GM23248 (cell line): ENCODE data around the gene EXOC3L1. TPM values are rescaled to one million over a fixed set of nuclear protein-coding genes. Genes with fewer than 3 reads are reported as not detected.
A peak's percentile ranks its signal among the peaks of the same experiment; 100 is the strongest.

Experiments used
- DNase-seq: peaks from one replicate; pipeline ENCODE4 v3.0.0-alpha.2; 2015
- H2AFZ ChIP-seq: fragments of 200-600 bp; sonication (generic); 2 replicates; pipeline ENCODE4 v1.6.1; 2016; ENCODE audit warnings: antibody characterized with exemption
- H3F3A ChIP-seq: fragments of 200-600 bp; sonication (generic); 2 replicates; pipeline ENCODE4 v1.6.1; 2016; ENCODE audit warnings: mild to moderate bottlenecking, antibody characterized with exemption, mixed run types; ENCODE audit not compliant: insufficient read depth
- H3K27ac ChIP-seq: fragments of 200-600 bp; sonication (generic); 2 replicates; pipeline ENCODE4 v1.5.1; 2016; ENCODE audit warnings: mild to moderate bottlenecking
- H3K27me3 ChIP-seq: fragments of 200-600 bp; sonication (generic); replicated peaks from 2 replicates; pipeline ENCODE4 v1.6.1; 2016; ENCODE audit warnings: mild to moderate bottlenecking; ENCODE audit not compliant: insufficient read depth
- H3K36me3 ChIP-seq: fragments of 200-600 bp; sonication (generic); 2 replicates; pipeline ENCODE4 v1.6.1; 2016; ENCODE audit warnings: low read depth, mild to moderate bottlenecking
- H3K4me1 ChIP-seq: fragments of 200-600 bp; sonication (generic); 2 replicates; pipeline ENCODE4 v1.6.1; 2016; ENCODE audit warnings: mild to moderate bottlenecking; ENCODE audit not compliant: insufficient read depth
- H3K4me2 ChIP-seq: fragments of 200-600 bp; sonication (generic); one replicate; pipeline ENCODE4 v1.6.1; 2016; ENCODE audit warnings: mild to moderate bottlenecking; ENCODE audit not compliant: unreplicated experiment
- H3K4me3 ChIP-seq: fragments of 200-600 bp; sonication (generic); 2 replicates; pipeline ENCODE4 v1.5.1; 2016; ENCODE audit warnings: mild to moderate bottlenecking
- H3K79me2 ChIP-seq: fragments of 200-600 bp; sonication (generic); 2 replicates; pipeline ENCODE4 v1.6.1; 2016; ENCODE audit warnings: mild to moderate bottlenecking; ENCODE audit not compliant: insufficient read depth
- H3K9ac ChIP-seq: fragments of 200-600 bp; sonication (generic); 2 replicates; pipeline ENCODE4 v1.6.1; 2016; ENCODE audit warnings: mild to moderate bottlenecking
- H3K9me2 ChIP-seq: fragments of 200-600 bp; sonication (generic); 2 replicates; pipeline ENCODE4 v1.6.1; 2016; ENCODE audit warnings: mixed run types, mild to moderate bottlenecking, moderate library complexity; ENCODE audit not compliant: insufficient read depth
- H3K9me3 ChIP-seq: fragments of 200-600 bp; sonication (generic); one replicate; pipeline ENCODE4 v1.6.1; 2017; ENCODE audit warnings: low read depth
- H4K20me1 ChIP-seq: fragments of 200-600 bp; sonication (generic); 2 replicates; pipeline ENCODE4 v1.6.0; 2016; ENCODE audit not compliant: insufficient read depth
- EZH2 ChIP-seq: fragments of 200-600 bp; sonication (generic); IDR thresholded peaks from 2 replicates; pipeline ENCODE4 v1.6.1; 2018; ENCODE audit warnings: antibody characterized with exemption, mild to moderate bottlenecking; ENCODE audit not compliant: insufficient read depth, poor library complexity, severe bottlenecking
- EZH2phosphoT487 ChIP-seq: fragments of 200-600 bp; sonication (generic); IDR thresholded peaks from 2 replicates; pipeline ENCODE4 v1.6.1; 2018; ENCODE audit warnings: antibody characterized with exemption, moderate library complexity, mild to moderate bottlenecking, low read depth; ENCODE audit not compliant: insufficient read depth
- WGBS, 2 experiments: methylation state at CpG; one replicate each; pipeline ENCODE4 v1.1.6; 2015 to 2017; ENCODE audit warnings: low lambda C conversion rate in 2 of 2, low coverage in 1 of 2; ENCODE audit errors: missing lambda C conversion rate in 2 of 2; 5-methylcytosine and 5-hydroxymethylcytosine counted together
- in situ Hi-C: fragments of 300-500 bp; cut with MboI; formaldehyde crosslinking; loops from 2 replicates; pipeline ENCODE4 v1.15.0; 2020
- polyA plus RNA-seq: library from polyadenylated mRNA; unstranded; fragments of >200 nt; fragmentation: Nextera tagmentation; extraction: Ambion mirVana; gene quantifications from 2 replicates; pipeline ENCODE4 v1.2.1, GENCODE V29; 2016
- total RNA-seq: library from RNA; depleted of rRNA; stranded (reverse); fragments of >200 nt; shearing (Covaris generic); gene quantifications from 2 replicates; pipeline ENCODE4 v1.2.3, GENCODE V29; 2014

EXOC3L1 gene
- total and polyA plus RNA-seq, 2 experiments from 2014 or later, result 0.28 TPM; not detected in 1

- Histone ChIP-seq H3F3A (peaks cover 10% of the 10 kb centered on the region; the same call in 1 of the 2 replicates), H3K36me3 (peaks cover 12% of the 10 kb centered on the region; the same call in 1 of the 2 replicates), H2AFZ (no peak overlapping the region), H3K4me1 (no peaks in the 10 kb centered on the region), H3K9me2 (no peaks in the 10 kb centered on the region), H3K4me2 (no peak overlapping the region), H3K27me3 (no peaks in the 10 kb centered on the region), H3K4me3 (no peak overlapping the region), H3K9ac (no peak overlapping the region), H3K27ac (no peak overlapping the region), H3K9me3 (no peaks in the 10 kb centered on the region), H4K20me1 (no peaks in the 10 kb centered on the region), H3K79me2 (peaks cover 6% of the 10 kb centered on the region; the same call in 1 of the 2 replicates)
- no peak for DNase-seq
- TF ChIP-seq EZH2 (no peak), EZH2phosphoT487 (no peak)
- in situ Hi-C loops, result no loop called here
- 88 to 100% methylated on average over 6 to 8 of the region's 8 CpGs for WGBS, 2 experiments
These were observed 10.6 kb upstream of the EXOC3L1 start for GRCh38 chr16:67200491-67200890.

- 57 to 65% methylated on average over 11 to 22 of the region's 22 CpGs for WGBS, 2 experiments
- H3K9me2 ChIP-seq, result no peaks in the 10 kb centered on the region
- H3K9ac ChIP-seq, result no peak overlapping the region
- no peaks in the 10 kb centered on the region for H3K9me3 ChIP-seq
- no peaks in the 10 kb centered on the region for H4K20me1 ChIP-seq
- TF ChIP-seq EZH2phosphoT487, result no peak
- H2AFZ ChIP-seq, result no peak overlapping the region
- H3K4me3 ChIP-seq, result no peak overlapping the region
- H3K36me3 ChIP-seq, result peaks cover 19% of the 10 kb centered on the region; the same call in 1 of the 2 replicates
- H3K4me1 ChIP-seq, result no peaks in the 10 kb centered on the region
- peaks cover 11% of the 10 kb centered on the region for H3K79me2 ChIP-seq
- H3F3A ChIP-seq, result peaks cover 10% of the 10 kb centered on the region; the same call in 1 of the 2 replicates
- H3K27ac ChIP-seq, result no peak overlapping the region
- no peaks in the 10 kb centered on the region for H3K27me3 ChIP-seq
- in situ Hi-C loops, result no loop called here
- DNase-seq, result no peak
- no peak overlapping the region for H3K4me2 ChIP-seq
These were observed 9.9 kb upstream of the EXOC3L1 start for GRCh38 chr16:67199808-67200198.

- whole genome bisulfite sequencing, 2 experiments, result 47 to 55% methylated on average over 26 to 61 of the region's 61 CpGs
- peaks cover 17% of the 10 kb centered on the region for H3K79me2 ChIP-seq
- H3K9ac ChIP-seq, result no peak within 1 kb of the TSS
- no peak within 1 kb of the TSS for H2AFZ ChIP-seq
- no peaks in the 10 kb centered on the region for H3K9me2 ChIP-seq
- no peak within 1 kb of the TSS for H3K4me3 ChIP-seq
- H3K4me2 ChIP-seq, result no peak within 1 kb of the TSS
- no peaks in the 10 kb centered on the region for H4K20me1 ChIP-seq
- no peaks in the 10 kb centered on the region for H3K27me3 ChIP-seq
- no peak for TF ChIP-seq EZH2phosphoT487
- TF ChIP-seq EZH2, result no peak
- H3K27ac ChIP-seq, result no peak within 1 kb of the TSS
- H3F3A ChIP-seq, result peaks cover 10% of the 10 kb centered on the region; the same call in 1 of the 2 replicates
- no peaks in the 10 kb centered on the region for H3K4me1 ChIP-seq
- H3K36me3 ChIP-seq, result peaks cover 21% of the 10 kb centered on the region; the same call in 1 of the 2 replicates
- H3K9me3 ChIP-seq, result no peaks in the 10 kb centered on the region
- peak; percentile 35 for DNase-seq
- in situ Hi-C loops, result no loop called here
These were observed 9.3 kb upstream of the EXOC3L1 start, which contains the start of gene ELMO3 for GRCh38 chr16:67199011-67199807. Gene ELMO3 (plus strand): TSS chr16:67199131. CDS start chr16:67199327, 196 bp downstream.

- Histone ChIP-seq H3K9me3 (no peaks in the 10 kb centered on the region), H3K4me1 (peaks cover 8% of the 10 kb centered on the region), H3K79me2 (peaks cover 26% of the 10 kb centered on the region), H3F3A (peaks cover 10% of the 10 kb centered on the region; the same call in 1 of the 2 replicates), H2AFZ (no peak overlapping the region), H3K36me3 (peaks cover 21% of the 10 kb centered on the region; the same call in 1 of the 2 replicates), H3K27ac (no peak overlapping the region), H3K4me3 (no peak overlapping the region), H3K27me3 (no peaks in the 10 kb centered on the region), H4K20me1 (no peaks in the 10 kb centered on the region), H3K4me2 (no peak overlapping the region), H3K9ac (no peak overlapping the region), H3K9me2 (no peaks in the 10 kb centered on the region)
- 61 to 63% methylated on average over 11 to 12 of the region's 12 CpGs for WGBS, 2 experiments
- TF ChIP-seq EZH2phosphoT487, result no peak
- no peak for TF ChIP-seq EZH2
- DNase-seq, result peak; percentile 65
- in situ Hi-C loops, result no loop called here
These were observed 8.3 kb upstream of the EXOC3L1 start for GRCh38 chr16:67198238-67198734.
